ENCODE results near the gene GALNTL6.

GRCh38 chr4:172584816-172585215 lies 771.6 kb downstream of the GALNTL6 start:
- no peak for TF ChIP-seq CTCF (IDR thresholded peaks at IDR 0.05; ENCODE audit: poor library complexity, severe bottlenecking)
- no peak for TF ChIP-seq RAD21 (conservative IDR thresholded peaks at IDR 0.05)
- TF ChIP-seq MXI1 (conservative IDR thresholded peaks at IDR 0.05; ENCODE audit: poor library complexity, severe bottlenecking): no peak
- no peak for TF ChIP-seq REST (IDR thresholded peaks at IDR 0.05; ENCODE audit: borderline replicate concordance)
- TF ChIP-seq EZH2 (IDR thresholded peaks at IDR 0.05; ENCODE audit: borderline replicate concordance, insufficient read depth, low read length, poor library complexity, severe bottlenecking): no peak
- no peak for TF ChIP-seq EP300 (conservative IDR thresholded peaks at IDR 0.05; ENCODE audit: poor library complexity, severe bottlenecking)
- no peak for TF ChIP-seq POLR2AphosphoS5 (IDR thresholded peaks at IDR 0.05)
- TF ChIP-seq TAF1 (IDR thresholded peaks at IDR 0.05; ENCODE audit: low read depth): no peak
